GM23338 (cell line): ENCODE results near the gene BRSK2. TPM values are rescaled to one million over a fixed set of nuclear protein-coding genes. Genes with fewer than 3 reads are reported as not detected.

Experiments used
- ATAC-seq: fragments of 200-7000 bp; cut with Tn5 transposase; 3 replicates; pipeline ENCODE4 v1.9.1; 2020
- DNase-seq: peaks from one replicate; pipeline ENCODE4 v3.0.0-alpha.2; 2015; ENCODE audit warnings: low spot score
- H2AFZ ChIP-seq: fragments of 200-600 bp; sonication (generic); 2 replicates; pipeline ENCODE4 v1.8.0; 2016; ENCODE audit warnings: antibody characterized with exemption, mild to moderate bottlenecking, moderate library complexity
- H3F3A ChIP-seq: fragments of 200-600 bp; sonication (generic); replicated peaks from 2 replicates; pipeline ENCODE4 v1.8.0; 2017; ENCODE audit warnings: antibody characterized with exemption, mixed run types, low read depth
- H3K27ac ChIP-seq: fragments of 200-600 bp; sonication (generic); 2 replicates; pipeline ENCODE4 v1.6.1; 2016; ENCODE audit warnings: low read depth
- H3K27me3 ChIP-seq: fragments of 200-600 bp; sonication (generic); 2 replicates; pipeline ENCODE4 v1.8.0; 2016; ENCODE audit warnings: mild to moderate bottlenecking, mixed run types, moderate library complexity; ENCODE audit not compliant: insufficient read depth
- H3K36me3 ChIP-seq: fragments of 200-600 bp; sonication (generic); 2 replicates; pipeline ENCODE4 v1.8.0; 2016; ENCODE audit warnings: mild to moderate bottlenecking; ENCODE audit not compliant: insufficient read depth
- H3K4me1 ChIP-seq: fragments of 200-600 bp; sonication (generic); 2 replicates; pipeline ENCODE4 v1.8.0; 2016; ENCODE audit warnings: mild to moderate bottlenecking, moderate library complexity; ENCODE audit not compliant: insufficient read depth
- H3K4me2 ChIP-seq: fragments of 200-600 bp; sonication (generic); 2 replicates; pipeline ENCODE4 v1.7.1; 2017; ENCODE audit warnings: mixed run types
- H3K4me3 ChIP-seq: fragments of 200-600 bp; sonication (generic); 2 replicates; pipeline ENCODE4 v1.6.1; 2016; ENCODE audit warnings: mixed run types
- H3K79me2 ChIP-seq: fragments of 200-600 bp; sonication (generic); replicated peaks from 2 replicates; pipeline ENCODE4 v1.8.0; 2017; ENCODE audit warnings: mild to moderate bottlenecking; ENCODE audit not compliant: insufficient read depth
- H3K9me2 ChIP-seq: fragments of 200-600 bp; sonication (generic); 2 replicates; pipeline ENCODE4 v1.8.0; 2017; ENCODE audit not compliant: insufficient read depth
- H4K20me1 ChIP-seq: fragments of 200-600 bp; sonication (generic); replicated peaks from 2 replicates; pipeline ENCODE4 v1.8.0; 2017; ENCODE audit warnings: mild to moderate bottlenecking; ENCODE audit not compliant: insufficient read depth
- H3K27ac Mint-ChIP-seq: 2 replicates; pipeline ENCODE4 v1.8.0; 2020; ENCODE audit warnings: inconsistent platforms, mild to moderate bottlenecking, moderate library complexity, mixed read lengths
- H3K27me3 Mint-ChIP-seq: 3 replicates; pipeline ENCODE4 v1.8.0; 2022; ENCODE audit warnings: low read depth, mild to moderate bottlenecking, moderate library complexity, mixed read lengths, inconsistent platforms; ENCODE audit not compliant: insufficient read depth, poor library complexity
- H3K36me3 Mint-ChIP-seq: 3 replicates; pipeline ENCODE4 v1.8.0; 2021; ENCODE audit warnings: low read depth, mild to moderate bottlenecking, inconsistent platforms, moderate library complexity, mixed read lengths
- H3K4me1 Mint-ChIP-seq: 3 replicates; pipeline ENCODE4 v1.8.0; 2020; ENCODE audit warnings: mild to moderate bottlenecking, inconsistent platforms, mixed read lengths
- H3K4me3 Mint-ChIP-seq: 3 replicates; pipeline ENCODE4 v1.8.0; 2021; ENCODE audit warnings: moderate library complexity, mild to moderate bottlenecking, inconsistent platforms, mixed read lengths
- H3K9me3 Mint-ChIP-seq: 3 replicates; pipeline ENCODE4 v1.8.0; 2020; ENCODE audit warnings: moderate library complexity, mild to moderate bottlenecking, inconsistent platforms, mixed read lengths
- CREB1 ChIP-seq: fragments of 250-450 bp; sonication (Bioruptor Pico); IDR thresholded peaks from 2 replicates; pipeline ENCODE4 v1.5.0; 2020; ENCODE audit warnings: low read depth, mild to moderate bottlenecking, moderate library complexity
- CTCF ChIP-seq, 2 experiments: fragments of 200-600 bp in 1 of 2; sonication (generic) in 1 of 2; conservative IDR thresholded peaks; 2 replicates each; pipeline versions ENCODE4 v1.5.1 to v1.6.1; 2016 to 2017; ENCODE audit warnings: antibody characterized with exemption in 2 of 2, low read depth in 2 of 2, mild to moderate bottlenecking in 2 of 2, moderate library complexity in 1 of 2
- ETS1 ChIP-seq: IDR thresholded peaks from 2 replicates; pipeline ENCODE4 v1.6.1; 2016; ENCODE audit warnings: antibody characterized with exemption
- EZH2 ChIP-seq: fragments of 200-600 bp; sonication (generic); IDR thresholded peaks from one replicate; pipeline ENCODE4 v1.8.0; 2017; ENCODE audit warnings: antibody characterized with exemption, mild to moderate bottlenecking, low read depth; ENCODE audit not compliant: unreplicated experiment
- EZH2phosphoT487 ChIP-seq: fragments of 200-600 bp; sonication (generic); IDR thresholded peaks from one replicate; pipeline ENCODE4 v1.8.1; 2018; ENCODE audit warnings: antibody characterized with exemption; ENCODE audit not compliant: unreplicated experiment
- JUNB ChIP-seq: IDR thresholded peaks from one replicate; pipeline ENCODE4 v1.6.1; 2016; ENCODE audit warnings: antibody characterized with exemption; ENCODE audit not compliant: unreplicated experiment
- NANOG ChIP-seq: IDR thresholded peaks from 2 replicates; pipeline ENCODE4 v1.6.1; 2016; ENCODE audit warnings: antibody characterized with exemption, borderline replicate concordance
- POLR2AphosphoS5 ChIP-seq: IDR thresholded peaks from 2 replicates; pipeline ENCODE4 v1.6.1; 2016; ENCODE audit warnings: antibody characterized with exemption, low read depth
- REST ChIP-seq: IDR thresholded peaks from one replicate; pipeline ENCODE4 v1.6.1; 2018; ENCODE audit warnings: antibody characterized with exemption; ENCODE audit not compliant: unreplicated experiment
- STAT1 ChIP-seq: IDR thresholded peaks from one replicate; pipeline ENCODE4 v1.6.1; 2016; ENCODE audit warnings: antibody characterized with exemption; ENCODE audit not compliant: unreplicated experiment
- ZNF114 ChIP-seq: fragments of 250-450 bp; sonication (Bioruptor Pico); IDR thresholded peaks from 2 replicates; pipeline ENCODE4 v1.5.0; 2020; ENCODE audit warnings: mild to moderate bottlenecking, moderate library complexity
- ZNF331 ChIP-seq: fragments of 250-450 bp; sonication (Bioruptor Pico); IDR thresholded peaks from 2 replicates; pipeline ENCODE4 v1.5.0; 2020; ENCODE audit warnings: low read depth, mild to moderate bottlenecking, moderate library complexity
- ZNF462 ChIP-seq: fragments of 250-450 bp; sonication (Bioruptor Pico); IDR thresholded peaks from 2 replicates; pipeline ENCODE4 v1.5.0; 2020; ENCODE audit warnings: mild to moderate bottlenecking, moderate library complexity
- polyA plus RNA-seq: library from polyadenylated mRNA; unstranded; fragments of >200 nt; fragmentation: Nextera tagmentation; extraction: Ambion mirVana; gene quantifications from 2 replicates; pipeline ENCODE4 v1.2.1, GENCODE V29; 2016
- total RNA-seq: library from RNA; depleted of rRNA; stranded (reverse); fragments of >200 nt; shearing (Covaris generic); gene quantifications from 2 replicates; pipeline ENCODE4 v1.2.3, GENCODE V29; 2014

Gene BRSK2
- total and polyA plus RNA-seq, 2 experiments from 2014 or later = 7.2 to 20.3 TPM

- Histone ChIP-seq H3K27ac (no peak overlapping the region), H4K20me1 (no peaks in the 10 kb centered on the region), H3K36me3 (no peaks in the 10 kb centered on the region), H3K27me3 (no peaks in the 10 kb centered on the region), H3F3A (no peaks in the 10 kb centered on the region), H3K4me2 (no peak overlapping the region), H3K4me3 (no peak overlapping the region), H2AFZ (no peak overlapping the region), H3K9me2 (no peaks in the 10 kb centered on the region), H3K79me2 (no peaks in the 10 kb centered on the region), H3K4me1 (no peaks in the 10 kb centered on the region)
- Mint-ChIP-seq H3K4me3 (no peak overlapping the region), H3K4me1 (no peaks in the 10 kb centered on the region; the same call in 2 of the 3 replicates), H3K27ac (no peak overlapping the region), H3K27me3 (peaks cover 6% of the 10 kb centered on the region), H3K36me3 (no peaks in the 10 kb centered on the region; the same call in 1 of the 3 replicates), H3K9me3 (peaks cover 39% of the 10 kb centered on the region)
- TF ChIP-seq STAT1 (no peak), POLR2AphosphoS5 (no peak), EZH2 (no peak), JUNB (no peak), CTCF (conservative IDR thresholded peaks at IDR 0.05; ENCODE audit: low read depth in 2 of 2) (no peak), EZH2phosphoT487 (no peak), ZNF462 (no peak), ETS1 (no peak), REST (no peak), ZNF331 (CRISPR knock-in tag) (no peak), NANOG (no peak), CREB1 (CRISPR knock-in tag) (no peak), ZNF114 (no peak)
- ATAC-seq (no peak), DNase-seq (no peak)
Observed at GRCh38 chr11:1360181-1360834, 29.4 kb upstream of the BRSK2 start.
